ENCODE results near the gene C1QTNF5.
A peak's percentile ranks its signal among the peaks of the same experiment; 100 is the strongest.

C1QTNF5 gene

GRCh38 chr11:119336744-119337469 lies 3.8 kb downstream of the C1QTNF5 start:
- no peak for DNase-seq

DNA sequence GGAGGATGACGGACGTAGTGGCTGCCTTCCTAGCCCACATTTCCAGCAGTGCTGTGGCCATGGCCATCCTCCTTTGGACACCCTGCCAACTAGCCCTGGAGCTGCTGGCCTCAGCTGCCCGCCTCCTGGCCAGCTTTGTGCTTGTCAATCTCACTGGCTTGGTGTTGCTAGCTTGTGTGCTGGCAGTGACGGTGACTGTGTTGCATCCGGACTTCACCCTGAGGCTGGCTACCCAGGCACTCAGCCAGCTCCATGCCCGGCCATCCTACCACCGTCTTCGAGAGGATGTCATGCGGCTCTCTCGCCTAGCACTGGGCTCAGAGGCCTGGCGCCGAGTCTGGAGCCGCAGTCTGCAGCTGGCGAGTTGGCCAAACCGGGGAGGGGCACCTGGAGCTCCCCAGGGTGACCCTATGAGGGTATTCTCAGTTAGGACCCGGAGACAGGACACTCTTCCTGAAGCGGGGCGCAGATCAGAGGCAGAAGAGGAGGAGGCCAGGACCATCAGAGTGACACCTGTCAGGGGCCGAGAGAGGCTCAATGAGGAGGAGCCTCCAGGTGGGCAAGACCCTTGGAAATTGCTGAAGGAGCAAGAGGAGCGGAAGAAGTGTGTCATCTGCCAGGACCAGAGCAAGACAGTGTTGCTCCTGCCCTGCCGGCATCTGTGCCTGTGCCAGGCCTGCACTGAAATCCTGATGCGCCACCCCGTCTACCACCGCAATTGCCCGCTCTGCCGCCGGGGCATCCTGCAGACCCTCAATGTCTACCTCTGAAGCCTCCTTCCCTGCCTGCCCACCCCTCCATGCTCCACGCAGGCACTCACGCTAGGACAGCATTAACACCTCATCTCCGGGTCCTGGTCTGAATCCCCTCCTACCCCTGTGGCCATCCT lies 4.8 kb downstream of the C1QTNF5 start:
- no peak for DNase-seq

DNA sequence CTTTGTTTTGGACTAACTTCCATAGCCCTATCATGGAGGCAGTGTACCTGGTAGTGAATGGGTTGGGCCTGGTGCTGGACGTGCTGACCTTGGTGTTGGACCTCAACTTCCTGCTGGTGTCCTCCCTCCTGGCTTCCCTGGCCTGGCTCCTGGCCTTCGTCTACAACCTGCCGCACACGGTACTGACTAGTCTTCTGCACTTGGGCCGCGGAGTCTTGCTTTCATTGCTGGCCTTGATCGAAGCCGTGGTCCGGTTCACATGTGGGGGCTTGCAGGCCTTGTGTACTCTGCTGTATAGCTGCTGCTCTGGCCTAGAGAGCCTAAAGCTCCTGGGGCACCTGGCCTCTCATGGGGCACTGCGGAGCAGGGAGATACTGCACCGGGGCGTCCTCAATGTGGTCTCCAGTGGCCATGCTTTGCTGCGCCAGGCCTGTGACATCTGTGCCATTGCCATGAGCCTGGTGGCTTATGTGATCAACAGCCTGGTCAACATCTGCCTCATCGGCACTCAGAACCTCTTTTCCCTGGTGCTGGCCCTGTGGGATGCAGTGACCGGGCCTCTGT lies 5.5 kb downstream of the C1QTNF5 start:
- no peak for DNase-seq

GRCh38 chr11:119334174-119334930 lies 6.3 kb downstream of the C1QTNF5 start, which contains the start of gene RNF26:
Gene RNF26 (plus strand): TSS chr11:119334527. CDS start chr11:119335123, 596 bp downstream.
- peak; percentile 93 for DNase-seq

DNA sequence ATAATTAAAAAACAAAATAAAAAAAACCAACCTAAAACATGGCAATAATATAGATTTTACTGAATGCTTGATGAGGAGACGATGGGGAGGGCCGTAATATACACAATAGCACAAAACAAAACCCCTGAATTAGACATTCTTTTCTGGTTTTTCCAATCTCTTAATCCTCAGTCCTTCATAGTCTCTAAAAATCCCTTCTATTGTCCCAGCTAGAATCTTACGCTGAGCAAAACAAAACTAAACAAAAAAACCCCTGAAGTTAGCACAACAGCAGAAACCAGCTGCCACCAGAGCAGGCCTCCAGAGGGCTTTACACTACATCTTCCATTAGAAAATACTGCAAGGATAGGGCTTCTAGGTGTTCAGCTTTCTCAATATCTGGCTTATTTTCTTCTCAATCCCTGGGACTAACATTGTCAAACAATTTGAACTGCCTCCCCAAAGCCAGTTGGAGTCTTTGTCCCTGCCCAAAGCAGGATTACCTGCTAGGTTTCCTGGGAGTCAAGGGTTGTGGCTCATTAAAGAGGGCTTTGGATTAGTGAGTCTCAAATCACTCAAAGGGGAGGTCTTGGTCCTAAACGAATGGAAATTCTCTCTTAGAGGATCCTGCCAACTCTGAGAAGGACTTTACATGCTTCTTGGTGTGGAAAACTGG lies 8.4 kb downstream of the C1QTNF5 start:
- no peak for DNase-seq

- DNase-seq: no peak
Observed at GRCh38 chr11:119330237-119330636, 10.4 kb downstream of the C1QTNF5 start.

DNA sequence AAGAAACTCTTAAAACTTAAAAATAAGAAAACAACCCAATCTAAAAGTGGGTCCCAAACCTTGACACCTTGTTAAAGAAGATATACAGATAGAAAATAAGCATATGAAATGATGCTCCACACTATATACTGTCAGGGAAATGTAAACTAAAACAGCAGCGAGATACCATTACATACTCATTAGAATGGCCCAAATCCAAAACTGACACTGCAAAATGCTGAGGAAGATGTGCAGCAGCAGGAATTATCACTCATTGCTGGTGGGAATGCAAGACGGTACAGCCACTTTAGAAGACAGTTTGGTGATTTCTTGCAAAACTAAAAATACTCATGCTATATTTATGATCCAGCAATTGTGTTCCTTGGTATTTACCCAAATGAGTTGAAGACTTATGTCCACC lies 11.4 kb downstream of the C1QTNF5 start:
- no peak for DNase-seq

GRCh38 chr11:119324189-119324588 lies 16.5 kb downstream of the C1QTNF5 start:
- no peak for DNase-seq

DNA sequence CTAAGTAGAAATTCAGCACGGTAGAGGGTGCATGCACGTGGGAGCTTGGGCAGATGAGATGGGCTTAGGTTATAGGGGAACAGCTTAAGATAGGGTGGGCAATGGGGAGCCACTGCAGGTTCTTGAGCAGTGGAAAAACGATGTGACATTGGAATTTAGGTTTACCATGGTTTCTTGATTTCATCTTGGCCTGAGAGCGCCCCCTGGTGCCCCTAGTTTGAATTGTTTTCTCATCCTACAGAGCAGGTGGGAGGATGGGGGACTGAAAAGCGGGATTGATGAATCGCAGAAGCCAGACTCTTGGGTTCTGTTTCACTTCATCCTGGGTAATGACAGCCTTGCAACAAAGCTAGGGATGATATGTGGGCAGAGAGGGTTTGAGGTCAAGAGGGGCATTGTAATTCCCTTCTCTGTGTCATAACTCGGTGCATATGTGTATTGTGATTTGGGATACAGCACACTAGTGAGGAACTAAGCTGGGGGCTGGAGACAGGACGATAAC lies 17.1 kb downstream of the C1QTNF5 start:
- DNase-seq: peak; percentile 59

DNA sequence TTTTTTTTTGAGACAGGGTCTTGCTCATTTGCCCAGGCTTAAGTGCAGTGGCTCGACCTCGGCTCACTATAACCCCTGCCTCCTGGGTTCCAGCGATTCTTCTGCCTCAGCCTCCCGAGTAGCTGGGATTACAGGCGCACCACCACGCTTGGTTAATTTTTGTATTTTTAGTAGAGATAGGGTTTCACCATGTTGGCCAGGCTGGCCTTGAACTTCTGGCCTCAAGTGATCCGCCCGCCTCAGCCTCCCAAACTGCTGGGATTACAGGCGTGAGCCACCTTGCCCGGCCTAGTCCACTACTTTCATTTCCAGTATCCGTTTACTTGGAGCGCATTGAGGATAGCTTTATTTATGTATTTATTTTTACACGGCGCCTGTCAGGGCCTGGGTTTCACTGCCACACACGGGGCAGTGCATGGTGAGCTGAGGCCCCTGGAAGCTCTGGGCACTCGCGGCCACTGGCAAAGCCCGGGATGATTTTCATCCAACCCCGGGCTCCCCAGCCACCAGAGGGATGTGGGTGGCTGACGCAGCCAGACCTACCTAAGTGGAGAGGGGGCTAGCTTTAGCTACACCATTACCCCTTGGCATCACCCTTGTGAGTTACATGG lies 17.7 kb downstream of the C1QTNF5 start:
- no peak for DNase-seq

DNA sequence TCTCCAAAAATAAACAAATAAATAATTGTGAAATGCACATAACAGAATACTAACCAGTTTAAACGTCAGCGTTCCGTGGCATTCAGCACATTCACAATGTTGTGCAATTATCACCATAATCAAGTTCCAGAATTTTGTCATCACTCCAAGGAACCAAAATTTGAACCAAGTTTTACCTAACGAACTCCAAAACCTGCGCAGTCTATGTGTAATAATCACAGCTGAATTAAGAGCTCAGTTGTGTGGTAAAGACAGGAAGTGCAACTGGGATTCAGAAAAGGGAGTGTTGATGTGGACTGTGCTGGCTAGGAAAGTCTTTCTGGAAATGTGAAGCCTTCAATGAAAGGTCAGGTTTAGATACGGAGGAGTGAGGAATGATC lies 18.3 kb downstream of the C1QTNF5 start:
- no peak for DNase-seq

GRCh38 chr11:119320776-119321524 lies 19.7 kb downstream of the C1QTNF5 start:
- peak; percentile 45 for DNase-seq

DNA sequence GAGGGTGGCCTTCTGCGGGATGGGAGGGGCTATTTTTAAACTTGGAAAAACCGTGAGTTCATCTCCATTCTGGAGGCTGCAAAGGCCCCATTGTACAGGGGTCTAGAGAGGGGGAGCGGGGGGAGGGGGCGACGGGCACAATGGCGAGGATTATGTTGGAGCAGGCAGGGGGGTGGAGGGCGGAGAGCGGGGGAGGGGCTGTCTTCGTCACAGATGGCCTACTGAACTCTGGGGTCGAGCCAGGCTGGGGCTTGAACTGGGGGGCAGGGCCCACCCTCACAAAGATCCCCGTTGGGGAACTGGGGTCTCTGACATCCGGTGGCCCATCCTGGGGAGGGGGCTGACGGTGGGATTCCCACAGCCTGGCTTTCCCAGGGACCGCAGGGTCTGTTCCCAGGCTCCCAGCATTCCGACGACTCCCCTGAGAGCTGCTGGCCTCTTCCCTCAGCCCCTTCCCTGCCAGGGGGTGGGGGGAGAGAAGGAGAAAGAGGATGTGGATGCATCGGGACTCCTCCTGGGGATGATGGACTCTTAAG lies 20.4 kb downstream of the C1QTNF5 start:
- DNase-seq: no peak

- no peak for DNase-seq
Observed at GRCh38 chr11:119319700-119320239, 20.9 kb downstream of the C1QTNF5 start.

DNA sequence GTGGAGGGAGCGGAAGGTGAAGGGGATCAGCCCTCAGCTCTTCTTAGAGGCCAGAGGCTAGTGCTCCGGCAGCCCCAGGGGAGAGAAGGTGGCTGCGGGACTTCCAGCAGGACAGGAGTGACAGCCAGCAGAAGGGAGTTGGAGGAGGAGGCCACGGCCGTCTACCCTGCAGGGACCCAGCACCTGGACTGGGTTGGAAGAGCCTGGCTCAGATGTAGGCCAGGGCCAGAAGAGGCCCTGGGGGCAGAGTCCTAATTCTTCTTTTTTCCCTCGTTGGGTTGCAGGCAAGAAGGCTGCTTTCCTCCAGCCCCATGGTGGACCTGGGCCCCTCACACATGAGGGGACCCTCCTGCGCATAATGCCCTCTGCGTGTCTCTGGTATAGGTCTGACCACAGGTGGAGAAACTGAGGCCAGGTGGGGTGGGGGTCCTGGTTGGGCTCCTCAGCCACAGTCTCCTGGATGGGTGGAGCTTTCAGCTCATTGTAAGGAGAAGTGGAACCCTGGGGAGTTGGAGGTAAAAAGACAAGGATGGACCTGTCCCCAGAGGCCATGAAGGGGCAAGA lies 21.5 kb downstream of the C1QTNF5 start:
- DNase-seq: no peak

GRCh38 chr11:119318240-119319135 lies 22.2 kb downstream of the C1QTNF5 start:
- DNase-seq: peak; percentile 37

GRCh38 chr11:119317592-119318239 lies 23.0 kb downstream of the C1QTNF5 start:
- DNase-seq: no peak

Measured in stimulated activated naive CD4-positive, alpha-beta T cell treated with Interleukin-2 at 50 U/mL for 16 hours (primary cell).